ENCODE data around the gene RYR2. TPM values are rescaled to one million over a fixed set of nuclear protein-coding genes. Genes with fewer than 3 reads are reported as not detected.
"Not testable (repeated sequence)": the region's sequence is repeated elsewhere in the genome, so short reads cannot be mapped to it uniquely, and the experiment has no call there.

RYR2 gene
- total RNA-seq, 1 experiment from 2014 or later = 2.3 TPM

GRCh38 chr1:237074371-237075117 lies 32.6 kb downstream of the RYR2 start:
- DNase-seq (ENCODE audit: low spot score) = no peak

- DNase-seq (ENCODE audit: low spot score) = no peak
These were observed 42.5 kb downstream of the RYR2 start for GRCh38 chr1:237084341-237085077.

- no peak for DNase-seq (ENCODE audit: low spot score)
These were observed 49.7 kb downstream of the RYR2 start for GRCh38 chr1:237091691-237092090.

- DNase-seq (ENCODE audit: low spot score) = no peak
These were observed 51.7 kb downstream of the RYR2 start for GRCh38 chr1:237093691-237094090.

DNA sequence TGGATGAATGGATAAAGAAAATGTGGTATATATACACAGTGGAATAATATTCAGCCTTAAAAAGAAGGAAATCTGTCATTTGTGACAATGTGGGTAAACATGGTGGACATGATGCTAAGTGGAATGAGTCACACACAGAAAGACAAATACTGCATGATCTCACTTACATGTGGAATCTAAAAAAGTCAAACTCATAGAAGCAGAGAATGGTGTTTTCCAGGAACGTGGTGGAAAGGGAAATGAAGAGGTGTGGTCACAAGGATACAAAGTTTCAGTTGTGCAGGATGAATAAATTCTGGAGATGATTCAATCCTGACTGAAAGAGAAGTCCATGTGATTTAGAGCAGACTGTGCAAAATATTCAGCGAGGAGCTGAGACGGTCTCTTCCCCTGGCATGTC lies 56.6 kb downstream of the RYR2 start:
- DNase-seq (ENCODE audit: low spot score) = peak; percentile 28

DNA sequence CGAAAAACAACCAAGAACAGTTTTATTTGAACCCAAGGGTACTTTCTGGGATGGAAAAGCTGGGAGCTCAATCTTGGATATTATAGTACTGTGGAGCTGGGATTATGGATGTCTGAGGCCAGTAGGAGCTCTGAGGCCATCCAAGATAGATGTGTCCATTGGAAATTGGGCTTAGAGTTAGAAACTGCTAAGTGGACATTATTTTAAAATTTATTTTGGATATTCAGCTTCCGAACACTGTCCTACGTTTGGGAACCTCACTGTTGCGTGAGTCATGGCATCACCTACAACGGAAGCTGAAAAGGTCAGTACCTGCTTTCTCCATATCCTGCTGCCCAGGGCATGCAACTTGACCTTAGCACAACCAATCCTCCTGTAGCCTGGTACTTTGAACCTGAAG lies 61.0 kb downstream of the RYR2 start:
- no peak for DNase-seq (ENCODE audit: low spot score)

DNA sequence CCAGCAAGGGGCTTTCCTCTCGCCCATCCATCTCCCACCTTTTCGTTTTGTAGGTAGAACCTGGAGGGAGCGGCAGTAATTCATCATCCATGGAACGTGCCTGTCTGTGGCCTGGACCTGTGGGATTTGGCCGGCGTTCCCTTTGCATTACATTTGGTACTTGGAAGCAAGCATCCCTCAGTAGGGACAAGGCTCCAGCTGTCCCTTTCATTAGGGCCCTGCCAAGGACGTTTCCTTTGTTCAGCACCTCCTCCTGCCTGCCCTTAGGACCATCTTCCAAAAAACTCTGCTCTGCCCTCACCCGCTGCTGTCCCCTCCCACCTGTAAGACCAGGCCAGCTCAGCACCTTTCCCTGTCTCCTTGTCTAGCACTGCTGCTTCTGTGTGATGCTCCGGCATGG lies 62.1 kb downstream of the RYR2 start:
- no peak for DNase-seq (ENCODE audit: low spot score)

DNA sequence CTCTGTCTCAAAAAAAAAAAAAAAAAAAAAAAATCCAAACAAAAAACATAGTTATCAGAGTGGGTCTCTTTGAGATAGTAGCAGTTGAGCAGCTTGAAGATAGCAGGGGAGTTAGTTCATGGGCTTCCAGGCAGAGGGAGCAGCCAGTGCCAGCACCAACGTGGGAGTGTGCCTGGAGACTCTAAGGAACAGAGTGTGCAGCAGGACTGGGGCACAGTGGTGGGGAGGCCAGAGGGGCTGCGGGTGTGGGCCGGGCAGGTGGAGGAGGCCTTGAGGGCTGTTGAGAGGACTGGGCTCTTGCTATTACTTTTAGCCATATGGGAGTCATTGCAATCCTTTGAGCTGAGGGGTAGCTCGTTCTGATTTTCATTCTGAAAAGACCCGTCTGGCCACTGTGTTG lies 63.8 kb downstream of the RYR2 start:
- no peak for DNase-seq (ENCODE audit: low spot score)

- DNase-seq (ENCODE audit: low spot score) = no peak
These were observed 66.5 kb downstream of the RYR2 start for GRCh38 chr1:237108297-237109040.

- no peak for DNase-seq (ENCODE audit: low spot score)
These were observed 69.8 kb downstream of the RYR2 start for GRCh38 chr1:237111807-237112206.

- no peak for DNase-seq (ENCODE audit: low spot score)
These were observed 70.7 kb downstream of the RYR2 start for GRCh38 chr1:237112663-237113062.

GRCh38 chr1:237115035-237115434 lies 73.1 kb downstream of the RYR2 start:
- DNase-seq (ENCODE audit: low spot score) = no peak

- DNase-seq (ENCODE audit: low spot score) = no peak
These were observed 77.1 kb downstream of the RYR2 start for GRCh38 chr1:237119091-237119490.

DNA sequence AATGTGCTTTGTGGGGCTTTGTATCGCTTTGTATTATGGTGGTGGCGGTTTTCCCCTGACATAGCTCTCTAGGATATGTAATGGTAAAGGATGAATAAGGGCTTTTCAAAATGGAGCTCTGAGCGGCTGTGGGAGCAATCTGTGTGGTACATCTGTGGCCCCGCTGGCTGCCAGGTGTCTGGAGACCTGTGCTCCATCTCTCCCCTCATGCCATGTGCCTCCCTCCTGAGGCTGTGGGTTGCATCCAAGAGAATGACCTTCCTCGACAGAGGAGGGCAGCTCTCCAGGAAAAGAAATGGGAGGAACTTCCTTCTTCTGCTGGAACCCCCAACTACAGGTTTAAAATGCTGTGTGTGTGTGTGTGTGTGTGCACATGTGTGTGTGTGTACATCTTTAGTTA lies 78.7 kb downstream of the RYR2 start:
- DNase-seq (ENCODE audit: low spot score) = no peak

- peak; percentile 23 for DNase-seq (ENCODE audit: low spot score)
These were observed 83.0 kb downstream of the RYR2 start for GRCh38 chr1:237124856-237125462.

GRCh38 chr1:237126180-237126579 lies 84.2 kb downstream of the RYR2 start:
- DNase-seq (ENCODE audit: low spot score) = no peak

DNA sequence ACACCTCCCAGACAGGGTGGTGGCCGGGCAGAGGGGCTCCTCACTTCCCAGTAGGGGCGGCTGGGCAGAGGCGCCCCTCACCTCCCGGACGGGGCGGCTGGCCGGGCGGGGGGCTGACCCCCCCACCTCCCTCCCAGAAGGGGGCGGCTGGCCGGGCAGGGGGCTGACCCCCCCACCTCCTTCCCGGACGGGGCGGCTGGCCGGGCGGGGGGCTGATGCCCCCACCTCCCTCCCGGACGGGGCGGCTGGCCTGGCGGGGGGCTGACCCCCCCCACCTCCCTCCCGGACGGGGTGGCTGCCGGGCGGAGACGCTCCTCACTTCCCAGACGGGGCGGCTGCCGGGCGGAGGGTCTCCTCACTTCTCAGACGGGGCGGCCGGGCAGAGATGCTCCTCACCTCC lies 85.3 kb downstream of the RYR2 start:
- not testable (repeated sequence) for DNase-seq (ENCODE audit: low spot score)

DNA sequence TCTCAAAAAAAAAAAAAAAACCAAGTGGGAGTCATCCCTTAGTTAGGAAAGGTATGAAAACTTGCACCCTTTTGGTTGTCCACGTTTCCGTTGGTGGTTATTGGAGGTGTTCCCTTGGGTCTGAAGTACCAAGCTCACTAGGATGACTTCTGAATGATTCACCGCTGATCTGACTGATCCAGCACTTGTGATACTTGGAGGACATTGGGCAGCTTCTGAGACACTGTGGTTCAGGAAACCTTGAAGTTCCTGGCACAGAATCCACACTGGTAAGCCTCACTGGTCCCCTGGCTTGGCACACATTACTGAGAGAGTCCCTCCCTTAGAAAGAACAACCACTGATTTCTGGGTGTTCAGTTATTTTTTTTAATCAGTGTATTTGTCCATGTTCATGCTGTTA lies 91.9 kb downstream of the RYR2 start:
- no peak for DNase-seq (ENCODE audit: low spot score)

DNA sequence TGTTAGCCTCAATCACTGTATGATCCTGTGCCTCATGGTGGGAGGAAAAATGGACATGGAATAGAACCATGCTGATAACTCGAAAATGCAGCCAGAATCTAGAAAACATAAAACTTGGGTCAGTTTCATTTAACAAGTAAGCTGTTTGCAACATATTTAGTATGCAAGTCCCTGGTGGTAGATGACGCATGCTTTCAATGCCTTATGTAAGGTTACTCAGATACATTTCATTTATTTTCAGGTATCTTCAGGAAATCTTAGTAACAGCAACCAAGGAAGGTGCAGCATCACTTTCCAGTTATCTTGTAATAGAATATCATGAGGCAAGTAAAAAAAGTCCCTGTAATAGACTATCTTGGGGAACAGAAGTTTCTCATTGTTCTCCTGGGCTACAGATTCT lies 92.9 kb downstream of the RYR2 start:
- DNase-seq (ENCODE audit: low spot score) = no peak

DNA sequence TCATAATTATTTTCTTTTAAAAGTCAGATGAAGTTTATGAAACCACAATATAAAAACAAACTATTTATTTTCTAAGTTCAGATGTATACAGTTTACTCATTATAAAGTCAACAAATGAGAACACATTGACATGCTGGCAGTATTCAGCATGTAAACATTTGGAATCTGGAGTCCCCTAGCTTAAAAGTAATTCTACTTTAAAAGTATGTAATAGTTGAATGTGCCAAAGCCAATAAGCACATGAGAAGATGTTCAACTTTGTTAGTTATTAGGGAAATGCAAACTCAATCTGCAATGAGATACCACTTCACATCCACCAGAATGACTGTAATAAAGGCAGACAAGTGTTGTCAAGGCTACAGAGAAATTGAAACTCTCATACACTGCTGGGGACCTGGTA lies 96.6 kb downstream of the RYR2 start:
- no peak for DNase-seq (ENCODE audit: low spot score)

DNA sequence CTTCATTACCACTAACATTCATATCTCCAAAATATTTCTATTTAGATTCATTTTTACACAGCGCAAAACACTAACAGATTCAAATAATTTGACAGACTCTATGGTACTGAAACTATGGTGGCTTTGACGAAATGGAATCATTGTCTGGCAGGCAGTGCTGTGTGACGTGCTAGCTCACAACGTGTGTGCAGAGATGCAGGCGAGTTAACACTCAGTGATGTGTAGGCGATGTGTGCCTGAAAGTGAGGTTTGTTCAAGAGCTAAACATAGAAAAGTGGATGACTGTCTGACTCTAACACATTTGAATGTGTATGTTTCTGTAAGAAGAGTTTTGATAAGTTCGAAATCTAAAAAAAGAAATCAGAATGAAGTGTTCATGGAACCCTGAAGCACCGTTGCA lies 97.7 kb downstream of the RYR2 start:
- DNase-seq (ENCODE audit: low spot score) = no peak

DNA sequence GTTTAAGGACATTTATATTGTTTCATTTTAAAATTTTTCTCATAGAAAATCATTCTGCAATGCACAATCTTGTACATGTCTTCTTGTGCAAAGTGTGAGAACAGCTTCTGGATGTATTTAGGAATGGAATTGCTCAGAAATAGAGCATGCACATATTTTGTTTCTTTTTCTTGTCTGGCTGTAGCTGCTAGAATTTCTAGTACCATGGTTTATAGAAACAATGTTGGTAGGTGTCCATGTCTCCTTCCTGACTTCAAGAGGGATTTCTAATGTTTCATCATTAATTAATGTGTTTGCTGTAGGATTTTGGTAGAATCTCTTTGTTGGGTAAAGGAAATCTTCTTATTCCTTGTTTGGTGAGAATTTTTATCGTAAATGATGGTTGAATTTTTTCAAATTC lies 99.0 kb downstream of the RYR2 start:
- DNase-seq (ENCODE audit: low spot score) = no peak
